Gastroesophageal sphincter (tissue), 4 donors: ENCODE data around the gene RPS14. TPM values are rescaled to one million over a fixed set of nuclear protein-coding genes. Genes with fewer than 3 reads are reported as not detected.

Experiments used
- ATAC-seq: fragments of 150-250 bp; one replicate; pipeline ENCODE4 v1.9.1; 2016; ENCODE audit warnings: mild to moderate bottlenecking, moderate library complexity
- H3K27ac ChIP-seq, 4 donors: fragments of 200-600 bp; sonication (generic) in 3 of 4; 1 replicate in 3 of 4; 2 replicates in 1 of 4; pipeline ENCODE4 v1.5.1; 2016 to 2019
- H3K27me3 ChIP-seq: fragments of 200-600 bp; sonication (generic); one replicate; pipeline ENCODE4 v1.5.1; 2019
- H3K36me3 ChIP-seq, 2 donors: fragments of 200-600 bp; sonication (generic); one replicate each; pipeline ENCODE4 v1.5.1; 2019; ENCODE audit warnings: control low read depth in 1 of 2
- H3K4me1 ChIP-seq, 3 donors: fragments of 200-600 bp; sonication (generic); 1 replicate in 2 of 3; 2 replicates in 1 of 3; pipeline ENCODE4 v1.5.1; 2016 to 2019; ENCODE audit warnings: control low read depth in 2 of 3
- H3K4me3 ChIP-seq, 2 donors: fragments of 200-600 bp; sonication (generic); one replicate each; pipeline ENCODE4 v1.5.1; 2019; ENCODE audit warnings: mild to moderate bottlenecking in 1 of 2, moderate library complexity in 1 of 2
- H3K9me3 ChIP-seq, 3 donors: fragments of 200-600 bp; sonication (generic); one replicate each; pipeline ENCODE4 v1.5.1; 2017 to 2019; ENCODE audit warnings: control low read depth in 2 of 3
- EP300 ChIP-seq: sonication (generic); formaldehyde crosslinking; IDR thresholded peaks from one replicate; pipeline ENCODE4 v1.6.1; 2017; ENCODE audit warnings: antibody characterized with exemption, mild to moderate bottlenecking
- POLR2A ChIP-seq, 2 donors: fragments of 450-650 bp; IDR thresholded peaks; one replicate each; pipeline ENCODE4 v1.6.1; 2017; ENCODE audit warnings: antibody characterized with exemption in 2 of 2, mild to moderate bottlenecking in 2 of 2, moderate library complexity in 1 of 2
- POLR2AphosphoS5 ChIP-seq: sonication (generic); formaldehyde crosslinking; IDR thresholded peaks from one replicate; pipeline ENCODE4 v1.6.1; 2017; ENCODE audit warnings: antibody characterized with exemption
- WGBS, 2 donors: methylation state at CpG; one replicate each; pipeline ENCODE4 v1.1.5; 2018; ENCODE audit warnings: low coverage in 1 of 2; 5-methylcytosine and 5-hydroxymethylcytosine counted together
- total RNA-seq, 4 donors: library from RNA; depleted of rRNA; stranded (reverse); fragments of >200 nt; gene quantifications; one replicate each; pipeline ENCODE4 v1.1.0, GENCODE V29; 2016
- TF ChIP-seq, protein P1 (sequence below), 4 experiments: fragments of 200-600 bp in 2 of 4; fragments of 450-650 bp in 2 of 4; sonication (generic) in 1 of 4; IDR thresholded peaks; one replicate each; pipeline ENCODE4 v1.5.1; 2017 to 2019; ENCODE audit warnings: antibody characterized with exemption in 4 of 4, mild to moderate bottlenecking in 2 of 4, moderate library complexity in 2 of 4

Gene RPS14
- total RNA-seq, 4 donors from 2014 or later, result 1,275 to 3,828 (median 2,502) TPM

DNA sequence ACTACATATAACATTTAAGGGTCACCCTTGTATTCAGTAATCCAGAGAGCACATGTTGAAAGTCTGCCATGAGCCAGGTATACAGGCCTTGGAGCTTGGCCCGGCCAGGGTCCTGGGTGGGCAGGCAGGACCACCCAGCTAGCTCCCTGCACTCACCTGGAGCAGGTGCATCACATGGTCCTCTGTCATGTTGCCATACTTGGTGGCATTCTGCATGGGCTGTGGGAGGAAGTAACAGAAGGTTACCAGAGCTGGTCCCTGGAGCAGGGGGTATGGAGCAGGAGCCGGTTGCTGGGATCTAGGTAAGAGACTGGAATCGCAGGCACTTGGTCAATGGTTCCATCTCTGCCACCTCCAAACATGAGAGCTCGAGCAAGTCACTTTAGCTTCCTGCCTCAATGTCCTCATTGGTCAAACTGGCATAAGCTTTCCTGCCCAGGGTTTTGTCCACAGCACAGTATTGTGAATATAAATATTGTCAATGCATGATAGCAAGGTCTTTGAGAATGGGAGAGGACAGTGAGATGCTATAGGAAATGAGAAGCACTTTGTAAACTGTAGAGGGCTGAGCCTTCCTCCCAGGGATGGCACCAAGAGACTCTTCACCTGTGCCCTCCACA, 43.3 kb downstream of the RPS14 start:
- no peaks in the 10 kb centered on the region for H3K27me3 ChIP-seq
- H3K4me1 ChIP-seq, result peaks cover 2 to 23% (median 4%) of the 10 kb centered on the region in 3 donors
- H3K4me3 ChIP-seq, result no peak overlapping the region
- no peak overlapping the region for H3K27ac ChIP-seq
- TF ChIP-seq, protein P1, sequence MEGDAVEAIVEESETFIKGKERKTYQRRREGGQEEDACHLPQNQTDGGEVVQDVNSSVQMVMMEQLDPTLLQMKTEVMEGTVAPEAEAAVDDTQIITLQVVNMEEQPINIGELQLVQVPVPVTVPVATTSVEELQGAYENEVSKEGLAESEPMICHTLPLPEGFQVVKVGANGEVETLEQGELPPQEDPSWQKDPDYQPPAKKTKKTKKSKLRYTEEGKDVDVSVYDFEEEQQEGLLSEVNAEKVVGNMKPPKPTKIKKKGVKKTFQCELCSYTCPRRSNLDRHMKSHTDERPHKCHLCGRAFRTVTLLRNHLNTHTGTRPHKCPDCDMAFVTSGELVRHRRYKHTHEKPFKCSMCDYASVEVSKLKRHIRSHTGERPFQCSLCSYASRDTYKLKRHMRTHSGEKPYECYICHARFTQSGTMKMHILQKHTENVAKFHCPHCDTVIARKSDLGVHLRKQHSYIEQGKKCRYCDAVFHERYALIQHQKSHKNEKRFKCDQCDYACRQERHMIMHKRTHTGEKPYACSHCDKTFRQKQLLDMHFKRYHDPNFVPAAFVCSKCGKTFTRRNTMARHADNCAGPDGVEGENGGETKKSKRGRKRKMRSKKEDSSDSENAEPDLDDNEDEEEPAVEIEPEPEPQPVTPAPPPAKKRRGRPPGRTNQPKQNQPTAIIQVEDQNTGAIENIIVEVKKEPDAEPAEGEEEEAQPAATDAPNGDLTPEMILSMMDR (IDR thresholded peaks at IDR 0.05), result no peak
- TF ChIP-seq EP300 (no peak), POLR2A (IDR thresholded peaks at IDR 0.05) (no peak)
- no peak for ATAC-seq
- 80 to 89% methylated on average over 1 of the region's 4 CpGs for WGBS, 2 donors
- peaks cover 0 to 48% of the 10 kb centered on the region in 2 donors for H3K36me3 ChIP-seq
- H3K9me3 ChIP-seq, result no peaks in the 10 kb centered on the region

DNA sequence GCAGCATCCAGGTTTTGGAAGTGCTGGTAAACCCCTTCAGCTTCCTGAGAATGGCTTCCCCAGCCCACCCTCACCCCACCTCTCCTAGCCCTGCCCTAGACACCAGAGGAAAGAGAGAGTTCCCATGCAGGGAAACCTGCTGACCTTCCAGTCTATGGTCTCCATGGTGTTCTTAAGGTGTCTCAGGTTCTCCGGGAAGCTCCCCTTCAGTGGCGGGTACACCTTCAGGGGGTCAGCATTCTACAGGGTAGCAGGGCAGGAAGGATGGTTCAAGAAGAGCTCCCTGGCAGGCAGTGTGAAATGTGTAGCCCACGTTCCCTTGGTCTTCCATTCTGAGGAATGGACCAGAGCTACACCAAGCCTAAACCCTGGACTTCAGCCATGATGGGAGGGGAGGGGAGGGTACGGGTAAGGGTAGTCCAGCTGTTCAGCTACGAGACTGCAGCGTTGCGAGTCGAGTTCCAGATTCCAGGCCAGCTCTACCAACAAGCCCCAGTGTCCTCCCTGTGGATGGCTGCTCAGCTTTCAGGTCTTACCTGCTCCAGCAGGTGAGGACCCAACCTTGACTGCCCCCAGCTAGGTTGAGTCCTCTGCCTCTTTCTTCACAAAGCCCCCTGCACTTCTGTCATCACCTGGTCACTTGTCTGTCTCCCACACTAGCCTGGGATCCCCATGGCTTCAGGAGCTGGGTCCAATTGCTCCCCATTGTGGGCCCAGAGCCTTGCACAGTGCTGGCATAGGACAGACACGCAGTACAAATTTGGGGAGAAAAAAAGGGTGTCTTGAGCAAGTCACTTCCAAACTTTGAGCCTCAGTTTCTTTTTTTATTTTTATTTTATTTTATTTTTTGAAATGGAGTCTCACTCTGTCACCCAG, 44.4 kb downstream of the RPS14 start:
- H3K36me3 ChIP-seq, result peaks cover 0 to 58% of the 10 kb centered on the region in 2 donors
- no CpG with 5 or more reads among the region's 9 CpGs for WGBS, 2 donors
- no peaks in the 10 kb centered on the region for H3K27me3 ChIP-seq
- H3K27ac ChIP-seq, result no peak overlapping the region
- no peaks in the 10 kb centered on the region for H3K9me3 ChIP-seq
- H3K4me1 ChIP-seq, result peaks cover 2 to 13% (median 2%) of the 10 kb centered on the region in 3 donors
- no peak overlapping the region for H3K4me3 ChIP-seq
- TF ChIP-seq EP300 (no peak), POLR2AphosphoS5 (no peak), POLR2A (IDR thresholded peaks at IDR 0.05) (no peak)
- TF ChIP-seq, protein P1 (IDR thresholded peaks at IDR 0.05), result no peak
- ATAC-seq, result no peak

DNA sequence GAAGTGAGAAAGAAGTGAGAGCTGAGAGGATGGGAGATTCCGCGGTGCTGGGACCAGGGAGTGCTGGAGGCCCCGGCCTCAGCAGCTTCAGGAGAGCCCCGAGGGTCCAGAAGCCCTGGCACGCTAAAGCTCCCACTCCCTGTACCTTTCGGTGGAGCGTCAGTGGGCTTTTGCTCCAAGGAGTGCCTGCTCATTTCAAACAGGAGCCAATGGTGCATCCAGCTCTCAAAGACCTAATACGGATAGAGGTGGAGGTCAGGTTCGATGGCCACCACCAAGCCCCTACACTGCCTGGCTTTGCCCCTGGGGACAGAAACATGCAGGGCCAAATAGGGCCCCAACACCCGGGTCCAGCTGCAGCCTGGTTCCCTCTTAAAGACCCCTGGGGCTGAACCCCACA, 45.0 kb downstream of the RPS14 start:
- Histone ChIP-seq H3K4me3 (no peak overlapping the region), H3K27me3 (no peaks in the 10 kb centered on the region), H3K27ac (no peak overlapping the region), H3K36me3 (peaks cover 0 to 65% of the 10 kb centered on the region in 2 donors), H3K4me1 (peaks cover 0 to 7% (median 0%) of the 10 kb centered on the region in 3 donors), H3K9me3 (no peaks in the 10 kb centered on the region)
- TF ChIP-seq POLR2AphosphoS5, result no peak
- no peak for TF ChIP-seq POLR2A (IDR thresholded peaks at IDR 0.05)
- TF ChIP-seq, protein P1 (IDR thresholded peaks at IDR 0.05), result no peak
- no peak for TF ChIP-seq EP300
- no peak for ATAC-seq
- WGBS, 2 donors, result 86 to 97% methylated on average over 7 to 9 of the region's 10 CpGs

DNA sequence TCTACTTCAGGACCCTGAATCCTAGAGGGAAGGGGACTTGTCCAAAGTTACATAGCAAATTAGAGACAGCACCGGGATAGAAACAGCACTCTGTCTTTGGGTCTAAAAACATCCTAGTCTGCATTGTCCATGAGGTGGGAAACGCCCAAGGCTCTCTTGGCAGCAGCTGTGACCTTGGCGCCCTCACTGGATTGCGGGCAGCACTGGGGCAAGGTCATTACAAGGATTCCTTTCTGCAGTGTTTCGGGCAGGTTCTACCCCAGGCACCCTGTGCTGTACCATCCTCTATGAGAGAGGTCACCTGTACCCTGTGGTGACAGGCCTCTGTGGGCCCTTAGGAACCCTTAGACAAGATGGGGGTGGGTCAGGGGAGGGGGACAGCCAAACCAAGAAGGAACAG, 45.4 kb downstream of the RPS14 start:
- no peak for ATAC-seq
- 90 to 92% methylated on average over 2 to 4 of the region's 5 CpGs for WGBS, 2 donors
- peaks cover 0 to 7% (median 0%) of the 10 kb centered on the region in 3 donors for H3K4me1 ChIP-seq
- no peak for TF ChIP-seq POLR2AphosphoS5
- TF ChIP-seq POLR2A (IDR thresholded peaks at IDR 0.05), result no peak
- no peak for TF ChIP-seq EP300
- TF ChIP-seq, protein P1 (IDR thresholded peaks at IDR 0.05), result no peak
- no peaks in the 10 kb centered on the region for H3K9me3 ChIP-seq
- H3K27me3 ChIP-seq, result no peaks in the 10 kb centered on the region
- no peak overlapping the region for H3K27ac ChIP-seq
- H3K36me3 ChIP-seq, result peaks cover 0 to 69% of the 10 kb centered on the region in 2 donors
- H3K4me3 ChIP-seq, result no peak overlapping the region
